NCI-H748 treated with DMSO at 0.1 percent for 48 hours (cell line): ENCODE results near the gene PHF21A.

ENCODE experiments used
- DNase-seq: peaks from one replicate; lab custom pipeline; 2025; lab: John Stamatoyannopoulos, UW

Gene PHF21A

GRCh38 chr11:45933846-45934579 lies 187.2 kb downstream of the PHF21A start:
- DNase-seq, result no peak

GRCh38 chr11:45933131-45933831 lies 188.0 kb downstream of the PHF21A start:
- DNase-seq, result no peak

DNA sequence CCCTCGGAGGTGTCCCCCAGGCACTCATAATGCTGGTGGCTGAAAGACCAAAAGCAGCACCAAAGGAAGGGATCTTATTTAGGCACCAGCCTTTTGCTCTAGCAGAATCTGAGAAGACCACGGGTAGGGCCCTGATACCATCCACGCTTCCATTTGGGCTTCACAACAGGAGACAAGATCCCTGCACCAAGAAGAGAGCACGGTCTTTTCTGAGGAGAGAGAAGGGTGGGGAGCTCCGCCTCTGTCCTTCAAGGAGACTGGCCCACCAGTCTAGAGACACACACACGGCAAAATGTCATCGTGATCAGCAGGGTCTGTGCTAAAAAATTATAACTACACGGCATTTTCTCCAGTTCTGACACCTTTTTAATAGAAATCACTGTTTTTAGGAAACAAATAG lies 189.0 kb downstream of the PHF21A start:
- no peak for DNase-seq

DNA sequence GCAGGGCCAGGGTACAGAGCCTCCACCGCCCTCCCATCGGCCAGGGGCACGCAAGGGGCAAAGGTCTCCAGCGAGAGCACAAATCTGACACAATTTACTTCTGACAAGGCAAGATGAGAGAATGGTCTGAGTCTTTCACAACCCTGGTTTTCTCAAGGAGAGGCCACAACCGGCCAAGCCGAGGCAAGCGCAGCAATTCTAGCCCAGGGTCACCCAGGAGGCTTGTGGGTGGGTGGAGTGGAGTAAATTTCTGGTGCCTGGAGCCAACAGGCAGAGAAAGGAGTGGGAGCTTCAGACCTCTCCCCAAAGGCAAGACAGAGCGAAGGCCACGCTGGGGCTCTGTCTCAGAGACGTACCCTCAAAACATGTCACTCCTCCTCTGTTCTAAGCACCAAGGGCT lies 189.5 kb downstream of the PHF21A start:
- no peak for DNase-seq

DNA sequence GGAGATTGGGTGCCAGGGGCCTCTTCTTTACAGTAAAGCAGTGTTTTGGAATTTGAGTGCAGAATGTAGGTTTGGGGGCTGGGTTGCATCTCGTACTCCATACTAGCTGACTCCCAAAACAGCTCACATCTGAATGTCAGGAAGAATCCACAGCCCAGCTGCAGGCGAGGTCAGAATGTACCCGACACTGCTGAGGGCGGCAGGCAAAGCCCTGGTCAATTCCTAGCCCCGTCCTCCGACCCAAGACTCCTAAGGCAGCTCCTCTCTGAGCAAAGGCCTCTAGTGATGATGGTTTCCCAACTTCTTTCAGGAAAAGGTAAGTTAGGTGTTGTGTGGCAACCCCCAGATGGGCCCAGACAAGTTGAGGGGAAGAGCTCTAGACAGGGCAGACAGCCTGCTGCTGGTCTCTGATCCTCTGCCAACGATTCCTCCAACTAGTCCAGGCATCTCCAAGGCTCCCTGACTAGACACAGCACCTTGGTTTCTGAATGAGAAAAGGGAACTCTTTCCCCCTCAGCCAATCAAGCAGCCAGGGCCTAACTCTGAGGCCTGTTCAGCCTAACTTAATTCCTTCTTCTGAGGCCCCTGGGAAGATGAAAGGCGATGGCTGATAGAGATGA lies 190.2 kb downstream of the PHF21A start:
- no peak for DNase-seq

DNA sequence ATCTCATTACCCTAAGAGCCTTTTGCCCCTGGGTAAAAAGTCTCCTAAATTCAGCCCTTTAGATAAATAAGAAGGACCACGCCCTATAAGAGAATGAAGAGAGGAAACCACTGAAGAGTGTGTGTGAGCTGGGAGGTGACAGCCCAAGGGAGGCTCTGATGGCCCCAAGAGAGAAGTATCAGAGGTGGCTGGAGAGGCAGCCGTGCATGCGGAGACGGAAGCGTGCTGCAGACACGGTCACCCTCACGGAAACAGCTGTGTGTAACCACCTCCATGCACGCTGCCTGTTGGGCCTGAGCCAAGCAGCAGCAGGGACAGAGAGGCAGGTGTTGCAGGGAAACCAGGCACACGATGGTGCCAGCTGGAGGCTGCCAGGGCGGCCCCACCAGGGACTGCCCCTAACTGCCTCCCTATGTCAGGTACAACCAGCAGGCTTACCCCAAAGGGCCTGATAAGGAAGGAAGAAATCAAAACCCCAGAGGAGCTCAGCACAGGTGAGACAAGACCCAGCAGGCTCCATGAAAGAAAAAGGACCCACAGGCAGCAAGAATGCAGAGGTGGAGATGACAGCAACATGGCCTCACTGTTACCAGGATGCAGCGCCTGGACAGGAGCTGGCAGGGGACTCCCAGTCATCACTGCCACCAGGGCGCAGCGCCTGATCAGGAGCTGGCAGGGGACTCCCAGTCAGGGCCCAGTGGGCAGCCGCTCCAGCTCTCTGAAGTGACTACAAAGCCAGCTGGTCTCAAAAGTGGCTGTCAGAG lies 191.0 kb downstream of the PHF21A start:
- DNase-seq, result peak; percentile 56

- no peak for DNase-seq
Observed at GRCh38 chr11:45929486-45930030, 191.7 kb downstream of the PHF21A start.

- no peak for DNase-seq
Observed at GRCh38 chr11:45928535-45929215, 192.6 kb downstream of the PHF21A start.

DNA sequence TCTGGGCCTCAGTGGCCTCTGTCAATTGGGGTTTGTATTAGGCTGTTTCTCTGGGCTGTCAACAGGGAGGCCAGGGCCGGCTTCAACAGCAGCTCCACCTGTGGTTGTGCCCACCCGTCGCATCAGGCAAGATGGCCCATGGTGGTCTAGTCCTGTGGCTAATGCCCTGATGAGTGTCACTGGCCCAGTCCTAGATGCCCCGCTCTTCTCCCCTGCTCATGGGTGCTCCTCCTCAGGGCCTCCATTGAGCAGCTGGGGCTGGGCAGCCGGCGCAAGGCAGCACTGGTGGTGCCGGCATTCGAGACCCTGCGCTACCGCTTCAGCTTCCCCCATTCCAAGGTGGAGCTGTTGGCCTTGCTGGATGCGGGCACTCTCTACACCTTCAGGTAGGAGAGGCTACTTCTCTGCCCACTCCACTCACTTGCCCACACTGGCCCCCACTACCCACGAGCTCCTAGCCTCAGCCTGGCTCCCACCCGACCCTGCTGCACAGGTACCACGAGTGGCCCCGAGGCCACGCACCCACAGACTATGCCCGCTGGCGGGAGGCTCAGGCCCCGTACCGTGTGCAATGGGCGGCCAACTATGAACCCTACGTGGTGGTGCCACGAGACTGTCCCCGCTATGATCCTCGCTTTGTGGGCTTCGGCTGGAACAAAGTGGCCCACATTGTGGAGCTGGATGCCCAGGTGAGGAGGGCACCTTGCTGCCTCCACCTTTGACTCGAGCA lies 193.4 kb downstream of the PHF21A start:
- no peak for DNase-seq

DNA sequence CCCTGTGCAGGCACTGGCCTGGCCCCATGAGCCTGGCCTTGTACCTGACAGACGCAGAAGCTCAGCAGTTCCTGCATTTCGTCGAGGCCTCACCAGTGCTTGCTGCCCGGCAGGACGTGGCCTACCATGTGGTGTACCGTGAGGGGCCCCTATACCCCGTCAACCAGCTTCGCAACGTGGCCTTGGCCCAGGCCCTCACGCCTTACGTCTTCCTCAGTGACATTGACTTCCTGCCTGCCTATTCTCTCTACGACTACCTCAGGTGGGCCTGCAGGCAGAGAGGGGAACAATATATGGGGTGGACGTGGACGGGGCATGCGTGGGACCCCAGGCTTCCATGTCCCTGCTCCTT lies 193.9 kb downstream of the PHF21A start:
- no peak for DNase-seq

GRCh38 chr11:45926536-45927331 lies 194.5 kb downstream of the PHF21A start:
- DNase-seq, result no peak

DNA sequence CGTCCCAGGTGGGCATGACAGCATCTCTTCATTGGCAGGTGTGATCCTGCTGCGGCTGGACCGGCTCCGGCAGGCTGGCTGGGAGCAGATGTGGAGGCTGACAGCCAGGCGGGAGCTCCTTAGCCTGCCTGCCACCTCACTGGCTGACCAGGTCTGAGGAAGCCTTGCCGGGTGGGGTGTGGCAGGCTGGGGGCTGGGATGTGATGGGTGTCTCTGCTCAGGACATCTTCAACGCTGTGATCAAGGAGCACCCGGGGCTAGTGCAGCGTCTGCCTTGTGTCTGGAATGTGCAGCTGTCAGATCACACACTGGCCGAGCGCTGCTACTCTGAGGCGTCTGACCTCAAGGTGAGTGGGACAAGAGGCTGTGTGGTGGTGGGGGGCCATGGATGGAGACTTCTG lies 195.3 kb downstream of the PHF21A start:
- DNase-seq, result no peak

- DNase-seq, result no peak
Observed at GRCh38 chr11:45925550-45925949, 195.7 kb downstream of the PHF21A start.

GRCh38 chr11:45924927-45925326 lies 196.3 kb downstream of the PHF21A start:
- DNase-seq, result no peak

GRCh38 chr11:45924036-45924915 lies 197.0 kb downstream of the PHF21A start:
- DNase-seq, result no peak

DNA sequence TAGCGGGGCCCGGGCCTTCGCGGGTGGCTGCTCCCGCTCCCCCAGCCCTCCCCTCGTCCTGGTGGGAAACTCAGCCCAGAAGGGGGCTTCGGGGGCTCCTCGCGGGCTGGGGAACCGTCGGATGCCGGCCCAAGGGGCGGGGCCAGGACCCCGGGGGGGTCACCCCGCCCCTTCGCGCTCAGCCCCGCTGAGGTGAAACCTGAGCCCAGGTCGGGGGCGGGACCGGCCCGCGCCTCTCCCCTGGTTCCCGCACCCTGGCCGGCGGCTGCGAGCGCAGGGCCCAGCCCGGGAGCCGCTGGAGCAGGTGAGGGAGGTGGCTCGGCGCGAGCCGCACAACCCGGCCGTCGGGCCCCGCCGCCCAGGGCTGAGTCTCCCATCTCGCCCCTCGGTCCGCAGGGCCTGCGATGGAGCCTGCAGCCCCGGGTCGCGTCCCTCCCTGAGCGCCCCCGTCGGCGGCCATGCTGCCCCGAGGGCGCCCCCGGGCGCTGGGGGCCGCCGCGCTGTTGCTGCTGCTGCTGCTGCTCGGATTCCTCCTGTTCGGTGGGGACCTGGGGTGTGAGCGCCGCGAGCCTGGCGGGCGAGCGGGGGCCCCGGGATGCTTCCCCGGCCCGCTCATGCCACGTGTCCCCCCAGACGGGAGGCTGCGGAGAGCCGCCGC lies 198.7 kb downstream of the PHF21A start, which contains the start of gene LARGE2:
Gene LARGE2, plus strand, starts transcription at position 232 of the 658 bp plus-strand sequence. Its CDS starts 227 bp downstream, at position 459.
- peak; percentile 46 for DNase-seq

DNA sequence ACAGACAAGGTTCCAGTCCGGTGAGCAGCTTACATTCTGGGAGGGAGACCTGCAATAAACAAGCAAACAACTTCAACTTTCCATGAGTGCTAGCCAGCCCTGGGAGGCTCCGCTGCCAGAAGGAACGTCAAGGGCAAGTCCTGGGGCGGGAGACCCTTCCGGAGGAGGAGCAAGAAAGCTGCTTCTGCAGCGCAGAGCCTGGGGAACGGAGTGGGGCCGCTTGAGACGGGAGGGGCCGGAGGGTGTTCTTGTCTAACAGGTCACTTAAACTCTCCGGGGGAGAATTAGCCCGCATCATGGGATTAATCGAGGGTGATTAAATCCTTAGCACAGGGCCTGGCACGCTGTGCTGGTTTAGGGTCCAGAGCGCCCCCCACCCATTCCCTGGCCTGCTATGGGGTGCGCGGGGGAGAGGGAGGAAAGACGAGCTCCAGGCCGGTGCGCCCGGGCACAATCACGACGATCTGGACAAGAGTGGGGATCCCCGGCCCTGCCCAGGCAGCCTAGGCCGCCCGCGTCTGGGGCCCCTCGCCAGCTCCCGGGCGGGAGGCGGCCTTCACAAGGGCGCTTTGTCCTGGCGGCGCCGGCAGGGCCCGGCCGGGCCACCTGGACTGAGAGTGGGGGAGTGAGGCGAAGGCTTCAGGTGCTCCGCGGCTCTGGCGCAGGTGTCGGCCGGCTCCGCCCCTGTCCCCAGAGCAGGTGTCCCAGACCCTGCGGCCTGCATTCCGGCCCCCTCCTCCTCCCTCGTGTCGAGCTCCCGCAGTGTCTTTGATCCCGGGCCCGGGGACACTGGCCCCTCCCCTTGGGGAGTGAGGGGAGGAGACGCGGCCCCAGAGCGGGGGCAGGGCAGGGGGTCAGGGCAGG lies 199.5 kb downstream of the PHF21A start:
- DNase-seq, result peak; percentile 47
